Bronchial epithelial cell (primary cell): ENCODE results near the gene TENT4B. TPM values are rescaled to one million over a fixed set of nuclear protein-coding genes. Genes with fewer than 3 reads are reported as not detected.

Experiments
- DNase-seq: peaks from one replicate; pipeline ENCODE4 v3.0.0-alpha.2; 2010; ENCODE audit warnings: low read depth
- FAIRE-seq: peaks from 2 replicates; lab custom pipeline; 2011; peaks lifted over from hg19 to GRCh38; lab: Jason Lieb, UNC
- H3K27me3 ChIP-seq: 2 replicates; pipeline ENCODE4 v1.5.1; 2011; ENCODE audit warnings: low read length; ENCODE audit not compliant: control insufficient read depth, insufficient read depth
- H3K36me3 ChIP-seq: 2 replicates; pipeline ENCODE4 v1.5.1; 2011; ENCODE audit warnings: low read length; ENCODE audit not compliant: control insufficient read depth, insufficient read depth
- H3K4me3 ChIP-seq: 2 replicates; pipeline ENCODE4 v1.5.1; 2011; ENCODE audit warnings: mild to moderate bottlenecking, low read depth, low read length, control low read depth
- CTCF ChIP-seq: IDR thresholded peaks from 2 replicates; pipeline ENCODE4 v1.5.1; 2011; ENCODE audit warnings: mild to moderate bottlenecking, moderate library complexity, low read length, control low read depth, inconsistent platforms; ENCODE audit not compliant: insufficient read depth, severe bottlenecking
- total RNA-seq: library from RNA; depleted of rRNA; stranded (reverse); fragments of >200 nt; gene quantifications from 2 replicates; pipeline ENCODE4 v1.2.1, GENCODE V29; 2014

TENT4B gene
- total RNA-seq, 1 donor from 2014 or later, result 9.2 TPM

DNA sequence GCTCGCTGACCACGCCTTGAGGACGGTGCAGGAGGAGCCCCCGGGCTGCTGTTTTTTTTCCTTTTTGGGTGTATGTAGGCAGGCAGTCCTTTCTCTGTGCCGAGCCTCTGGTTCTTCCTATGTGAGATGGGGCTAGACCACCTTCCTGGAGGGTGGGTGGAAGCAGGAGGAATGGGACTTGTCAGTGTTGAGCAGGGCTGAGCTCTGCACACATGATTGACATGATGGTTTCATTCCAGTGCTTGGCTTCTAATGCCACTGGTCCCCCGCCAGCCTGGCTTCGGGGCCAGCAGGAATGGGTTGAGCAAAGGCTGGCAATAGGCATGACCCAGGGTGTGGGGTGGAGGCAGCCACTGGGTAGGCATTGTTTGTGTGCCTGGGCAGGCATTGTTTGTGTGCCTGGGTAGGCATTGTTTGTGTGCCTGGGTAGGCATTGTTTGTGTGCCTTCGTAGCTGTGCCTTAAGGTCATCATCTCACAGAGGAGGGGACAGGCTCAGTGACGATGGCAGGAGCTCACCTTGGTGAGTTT is 99.0 kb downstream of the TENT4B start:
- H3K27me3 ChIP-seq, result no peaks in the 10 kb centered on the region
- no peak overlapping the region for H3K4me3 ChIP-seq
- no peak for DNase-seq
- no peak for TF ChIP-seq CTCF
- H3K36me3 ChIP-seq, result no peaks in the 10 kb centered on the region
- FAIRE-seq, result no peak

- no peaks in the 10 kb centered on the region for H3K27me3 ChIP-seq
- H3K4me3 ChIP-seq, result no peak overlapping the region
- no peak for DNase-seq
- H3K36me3 ChIP-seq, result no peaks in the 10 kb centered on the region
- no peak for FAIRE-seq
- TF ChIP-seq CTCF, result no peak
Observed at GRCh38 chr16:50252874-50253513, 99.9 kb downstream of the TENT4B start.

DNA sequence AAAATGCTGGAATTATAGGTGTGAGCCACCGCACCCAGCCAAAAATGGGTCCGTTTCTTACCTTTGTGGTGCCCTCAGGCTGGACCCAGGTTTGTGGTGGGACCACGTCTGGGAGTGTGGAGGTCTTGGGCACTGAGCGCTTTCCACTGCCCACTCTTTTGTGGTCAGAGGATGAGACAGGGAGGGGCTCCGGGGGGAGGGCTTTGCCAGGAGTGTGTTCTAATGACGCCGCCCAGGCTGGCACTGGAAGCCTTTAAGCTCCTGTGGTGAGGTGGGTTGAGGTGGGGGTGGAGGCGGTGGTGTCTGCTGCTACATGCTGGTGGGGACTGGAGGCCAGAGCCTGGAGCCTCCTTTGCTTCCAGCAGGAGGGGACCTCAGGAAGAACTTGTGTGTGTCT is 100.4 kb downstream of the TENT4B start:
- Histone ChIP-seq H3K4me3 (no peak overlapping the region), H3K36me3 (no peaks in the 10 kb centered on the region), H3K27me3 (no peaks in the 10 kb centered on the region)
- no peak for TF ChIP-seq CTCF
- no peak for DNase-seq
- FAIRE-seq, result peak; percentile 96

GRCh38 chr16:50254072-50254471 is 101.0 kb downstream of the TENT4B start:
- Histone ChIP-seq H3K4me3 (no peak overlapping the region), H3K36me3 (no peaks in the 10 kb centered on the region), H3K27me3 (no peaks in the 10 kb centered on the region)
- DNase-seq (no peak), FAIRE-seq (no peak)
- TF ChIP-seq CTCF, result no peak

DNA sequence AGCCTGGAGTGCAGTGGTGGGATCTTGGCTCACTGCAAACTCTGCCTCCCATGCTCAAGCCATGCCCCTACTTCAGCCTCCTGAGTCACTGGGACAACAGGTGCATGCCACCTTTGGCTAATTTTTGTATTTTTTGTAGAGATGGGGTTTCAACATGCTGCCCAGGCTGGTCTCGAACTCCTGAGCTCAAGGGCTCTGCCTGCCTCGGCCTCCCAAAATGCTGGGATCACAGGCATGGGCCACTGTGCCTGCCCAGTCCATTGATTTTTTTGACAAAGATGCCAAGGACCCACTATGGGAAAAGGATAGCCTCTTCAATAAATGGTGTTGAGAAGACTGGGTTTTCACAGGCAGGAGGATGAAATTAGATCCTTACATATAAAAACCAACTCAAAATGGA is 102.4 kb downstream of the TENT4B start:
- FAIRE-seq (no peak), DNase-seq (no peak)
- no peak overlapping the region for H3K4me3 ChIP-seq
- no peak for TF ChIP-seq CTCF
- no peaks in the 10 kb centered on the region for H3K36me3 ChIP-seq
- peaks cover 2% of the 10 kb centered on the region for H3K27me3 ChIP-seq

- no peak for DNase-seq
- TF ChIP-seq CTCF, result no peak
- H3K4me3 ChIP-seq, result no peak overlapping the region
- H3K27me3 ChIP-seq, result peaks cover 2% of the 10 kb centered on the region
- no peaks in the 10 kb centered on the region for H3K36me3 ChIP-seq
- FAIRE-seq, result no peak
Observed at GRCh38 chr16:50256604-50257003, 103.5 kb downstream of the TENT4B start.
